NCI-H2171 treated with DMSO at 0.1 percent for 48 hours (cell line): Measurements from ENCODE around the gene CDC42BPA.
"Not testable (repeated sequence)": the region's sequence is repeated elsewhere in the genome, so short reads cannot be mapped to it uniquely, and the experiment has no call there.

Experiments
- DNase-seq: peaks from one replicate; lab custom pipeline; 2025; lab: John Stamatoyannopoulos, UW

The CDC42BPA gene

DNA sequence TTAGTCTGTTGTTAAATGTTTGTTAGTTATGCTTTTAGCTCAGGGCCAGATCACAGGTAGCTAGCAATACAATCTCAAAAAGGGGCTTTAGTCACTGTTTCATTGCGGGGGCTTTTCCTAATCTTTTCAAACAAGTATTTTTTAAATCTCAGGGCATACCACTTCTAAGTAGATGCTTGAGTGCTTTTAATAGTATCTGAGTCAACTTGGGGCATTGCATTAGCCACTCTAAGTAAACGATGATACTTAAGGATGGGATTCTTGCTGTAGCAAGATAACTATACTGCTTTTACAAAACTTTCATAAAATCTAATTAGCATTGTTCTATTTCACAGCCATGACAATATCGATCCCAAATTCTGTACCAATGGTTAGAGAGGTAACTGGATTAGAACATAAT, 11.6 kb downstream of the CDC42BPA start:
- DNase-seq = no peak

GRCh38 chr1:227305894-227306626, 12.2 kb downstream of the CDC42BPA start:
- no peak for DNase-seq

- DNase-seq = no peak
Measured at GRCh38 chr1:227304665-227305064, 13.6 kb downstream of the CDC42BPA start.

- no peak for DNase-seq
Measured at GRCh38 chr1:227303662-227304061, 14.6 kb downstream of the CDC42BPA start.

GRCh38 chr1:227300682-227301081, 17.6 kb downstream of the CDC42BPA start:
- no peak for DNase-seq

DNA sequence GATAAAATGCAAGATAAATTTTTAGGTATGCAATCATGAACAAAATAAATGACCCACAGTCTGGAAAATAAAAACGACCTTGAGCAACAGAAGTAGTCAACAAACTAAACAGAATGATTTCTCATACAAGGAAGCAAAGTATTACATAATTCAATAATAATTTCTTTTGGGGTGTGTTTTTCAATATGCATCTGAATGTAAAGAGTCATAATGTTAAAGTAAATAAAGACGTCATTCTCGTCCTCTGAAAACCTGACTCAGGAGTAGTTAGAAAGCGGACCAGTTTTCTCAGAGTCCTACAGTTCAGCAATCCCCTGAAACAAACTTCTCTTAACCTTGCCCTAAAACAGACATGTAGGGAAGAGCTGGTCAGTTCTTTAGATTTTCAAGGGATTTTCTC, 18.6 kb downstream of the CDC42BPA start:
- no peak for DNase-seq

DNA sequence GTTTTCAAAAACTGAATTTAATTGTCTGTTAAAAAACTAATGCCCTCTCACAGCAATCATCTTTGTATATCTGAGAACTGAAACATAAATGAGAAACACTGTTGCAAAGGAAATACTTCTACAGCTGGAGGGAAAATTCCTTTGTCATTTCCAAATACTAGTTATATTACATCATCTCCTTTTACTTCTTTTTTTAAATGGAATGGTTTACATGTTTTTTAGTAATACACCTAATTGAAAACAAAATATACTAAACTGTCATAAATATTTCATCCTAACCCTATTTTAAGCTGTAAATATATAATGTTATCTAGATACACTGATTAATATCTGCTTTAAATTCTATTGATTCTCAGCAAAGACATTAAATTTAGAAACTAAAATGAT, 19.1 kb downstream of the CDC42BPA start:
- no peak for DNase-seq

- no peak for DNase-seq
Measured at GRCh38 chr1:227298512-227299240, 19.6 kb downstream of the CDC42BPA start.

DNA sequence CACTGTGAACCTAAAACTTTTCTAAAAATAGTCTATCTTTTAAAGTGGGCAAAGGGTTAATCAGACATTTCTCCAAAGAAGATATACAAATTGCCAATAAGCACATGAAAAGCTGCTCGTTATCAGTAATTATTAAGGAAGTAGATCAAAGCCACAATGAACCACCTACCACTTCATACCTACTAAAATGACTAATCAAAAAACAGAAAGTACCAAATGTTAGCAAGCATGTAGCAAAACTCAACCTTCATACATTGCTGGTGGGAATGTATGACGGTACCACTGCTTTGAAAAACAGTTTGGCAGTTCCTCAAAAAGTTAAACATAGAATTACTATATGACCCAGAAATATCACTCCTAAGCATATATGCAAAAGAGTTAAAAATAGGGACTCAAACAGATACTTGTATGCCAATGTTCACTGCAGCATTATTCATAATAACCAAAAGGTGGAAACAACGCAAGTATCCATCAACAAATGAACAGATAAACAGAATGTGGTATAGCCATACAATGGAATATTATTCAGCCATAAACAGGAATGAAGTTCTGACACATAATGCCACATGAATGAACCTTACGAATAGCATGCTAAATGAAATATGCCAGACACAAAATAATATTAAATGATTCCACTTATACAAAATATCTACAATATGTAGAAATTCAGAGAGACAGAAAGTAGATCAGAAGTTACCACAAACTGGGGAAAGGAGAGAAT, 21.1 kb downstream of the CDC42BPA start:
- DNase-seq = no peak

- DNase-seq = no peak
Measured at GRCh38 chr1:227295609-227296008, 22.7 kb downstream of the CDC42BPA start.

DNA sequence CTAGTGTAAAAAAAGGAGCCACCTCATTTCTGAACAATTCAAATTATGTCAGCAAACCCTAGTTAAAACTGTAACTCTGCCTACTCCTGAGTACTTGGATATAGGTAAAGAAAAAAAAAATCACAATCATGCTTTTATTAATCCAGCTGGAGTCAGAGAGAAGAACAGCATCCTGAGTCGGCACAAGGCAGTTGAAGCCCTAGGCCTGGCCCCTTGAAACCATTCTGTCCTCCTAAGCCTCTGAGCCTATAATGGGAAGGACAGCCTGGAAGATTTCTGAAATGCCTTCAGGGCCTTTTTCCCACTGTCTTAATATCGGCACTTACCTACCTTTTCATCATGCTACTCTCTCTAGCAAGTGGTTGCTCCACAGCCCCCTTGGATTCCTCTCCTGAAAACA, 32.5 kb downstream of the CDC42BPA start:
- DNase-seq = no peak

- DNase-seq = no peak
Measured at GRCh38 chr1:227281371-227281770, 36.9 kb downstream of the CDC42BPA start.

DNA sequence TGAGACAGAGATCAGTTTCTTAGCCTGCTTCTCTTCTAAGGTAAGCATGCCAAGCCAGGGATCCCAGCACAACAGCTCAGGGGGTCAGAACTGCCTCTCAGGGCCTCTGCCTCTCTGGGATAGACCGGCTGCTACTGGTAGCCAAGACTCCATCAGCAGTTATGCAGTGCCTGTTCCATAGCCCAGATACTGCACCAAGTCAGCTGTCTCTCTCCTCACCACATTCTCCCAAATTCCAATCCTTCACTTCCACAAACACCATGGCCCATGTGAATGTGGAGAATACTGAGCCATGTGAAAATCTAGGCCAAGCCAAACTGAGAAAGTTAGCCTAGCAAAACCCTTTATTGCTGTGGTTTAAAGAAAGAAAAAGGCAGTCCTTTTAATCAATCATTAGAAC, 37.5 kb downstream of the CDC42BPA start:
- DNase-seq = no peak

DNA sequence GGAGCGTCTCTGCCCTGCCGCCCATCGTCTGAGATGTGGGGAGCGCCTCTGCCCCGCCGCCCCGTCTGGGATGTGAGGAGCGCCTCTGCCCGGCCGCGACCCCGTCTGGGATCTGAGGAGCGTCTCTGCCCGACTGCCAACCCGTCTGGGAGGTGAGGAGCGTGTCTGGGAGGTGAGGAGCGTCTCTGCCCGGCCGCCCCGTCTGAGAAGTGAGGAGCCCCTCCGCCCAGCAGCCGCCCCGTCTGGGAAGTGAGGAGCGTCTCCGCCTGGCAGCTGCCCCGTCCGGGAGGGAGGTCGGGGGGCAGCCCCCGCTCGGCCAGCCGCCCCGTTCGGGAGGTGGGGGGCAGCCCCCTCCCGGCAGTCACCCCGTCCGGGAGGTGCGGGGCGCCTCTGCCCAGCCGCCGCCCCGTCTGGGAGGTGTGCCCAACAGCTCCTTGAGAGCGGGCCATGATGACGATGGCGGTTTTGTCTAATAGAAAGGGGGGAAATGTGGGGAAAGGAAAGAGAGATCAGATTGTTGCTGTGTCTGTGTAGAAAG, 42.1 kb downstream of the CDC42BPA start:
- DNase-seq = not testable (repeated sequence)

- no peak for DNase-seq
Measured at GRCh38 chr1:227273557-227273956, 44.7 kb downstream of the CDC42BPA start.

DNA sequence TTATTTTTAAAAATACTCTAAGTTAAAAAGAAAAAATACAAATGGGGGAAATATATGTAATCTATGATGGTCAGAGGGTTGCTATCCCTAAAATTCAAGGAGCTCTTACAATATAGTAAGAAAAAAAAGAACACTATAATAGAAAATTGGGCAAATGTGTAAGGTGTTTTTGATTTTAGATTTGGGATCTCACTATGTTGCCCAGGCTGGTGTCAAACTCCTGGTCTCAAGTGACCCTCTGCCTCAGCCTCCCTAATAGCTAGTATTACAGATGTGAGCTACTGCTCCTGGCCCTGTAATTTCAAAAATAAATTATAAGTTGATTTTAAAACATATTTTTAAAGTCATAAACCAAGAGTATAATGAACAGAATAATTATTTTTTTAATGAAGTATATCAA, 45.9 kb downstream of the CDC42BPA start:
- DNase-seq = no peak

DNA sequence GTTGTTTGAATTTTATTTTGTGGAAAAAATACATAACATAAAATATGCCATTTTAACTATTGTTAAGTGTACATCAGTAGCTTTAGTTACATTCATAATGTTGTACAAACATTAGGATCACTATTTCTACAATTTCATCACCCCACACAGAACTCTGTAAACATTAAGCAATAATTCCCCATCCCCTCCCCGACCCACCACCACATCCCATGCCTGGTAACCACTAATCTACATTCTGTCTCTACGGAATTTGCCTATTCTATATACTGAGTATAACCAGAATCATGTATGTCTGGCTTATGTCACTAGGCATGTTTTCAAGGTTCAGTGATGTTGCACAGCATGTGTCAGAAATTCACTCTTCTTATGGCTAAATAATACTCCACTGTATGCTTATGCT, 47.7 kb downstream of the CDC42BPA start:
- DNase-seq = no peak

DNA sequence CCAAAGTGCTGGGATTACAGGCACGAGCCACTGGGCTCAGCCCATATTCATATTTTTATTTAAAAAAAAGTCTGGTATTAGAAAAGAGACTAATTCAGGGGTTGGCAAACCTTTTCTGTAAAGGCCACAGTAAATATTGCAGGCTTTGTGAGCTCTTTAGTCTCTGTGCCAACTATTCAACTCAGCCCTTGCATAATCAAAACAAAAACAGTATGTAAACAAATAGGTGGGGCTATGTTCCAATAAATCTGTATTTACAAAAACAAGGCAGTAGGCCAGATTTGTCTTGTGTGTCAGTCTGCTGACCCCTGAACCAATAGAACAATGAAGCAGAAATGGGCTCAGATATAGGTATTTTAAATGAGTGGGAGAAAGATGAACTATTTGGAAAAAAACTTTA, 49.3 kb downstream of the CDC42BPA start:
- DNase-seq = no peak

- DNase-seq = no peak
Measured at GRCh38 chr1:227265891-227266290, 52.4 kb downstream of the CDC42BPA start.

- no peak for DNase-seq
Measured at GRCh38 chr1:227263869-227264268, 54.4 kb downstream of the CDC42BPA start.

DNA sequence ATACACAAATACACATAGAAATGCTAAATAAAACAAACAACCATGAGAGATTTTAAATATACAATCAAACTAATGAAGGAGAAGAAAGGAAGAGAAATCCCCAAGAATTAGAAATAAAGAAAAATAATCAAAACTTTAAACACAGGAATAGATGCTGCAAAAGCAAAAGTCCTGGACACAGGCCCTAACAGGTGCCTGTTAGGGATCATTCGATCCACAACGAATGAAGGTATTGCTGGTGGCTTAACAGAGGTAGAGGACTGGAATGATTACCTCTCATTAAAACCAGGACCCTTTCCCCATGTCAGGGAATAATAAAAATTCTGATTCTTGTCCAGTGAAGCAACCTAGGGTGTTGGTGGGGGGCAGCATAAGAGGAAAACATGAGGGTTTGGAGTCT, 56.8 kb downstream of the CDC42BPA start:
- DNase-seq = no peak

GRCh38 chr1:227260433-227260832, 57.9 kb downstream of the CDC42BPA start:
- no peak for DNase-seq

GRCh38 chr1:227257964-227258363, 60.3 kb downstream of the CDC42BPA start:
- no peak for DNase-seq
